OCI-LY3 (cell line): ENCODE data around the gene PSME1.

Experiments used
- CTCF ChIP-seq: fragments of 200-600, 300-600 bp; sonication (generic); IDR thresholded peaks from 2 replicates; pipeline ENCODE4 v1.5.1; 2014; ENCODE audit warnings: antibody characterized with exemption, low read length, low read depth
- EZH2phosphoT487 ChIP-seq: fragments of 200-600 bp; shearing (Covaris generic); IDR thresholded peaks from 2 replicates; pipeline ENCODE4 v1.6.1; 2018; ENCODE audit warnings: antibody characterized with exemption, mixed run types, low read depth

GRCh38 chr14:24178399-24179178 is 42.6 kb downstream of the PSME1 start:
- TF ChIP-seq CTCF (no peak), EZH2phosphoT487 (no peak)
